ENCODE data around the gene SUCLG2. TPM values are rescaled to one million over a fixed set of nuclear protein-coding genes. Genes with fewer than 3 reads are reported as not detected.

The SUCLG2 gene
- total and polyA plus RNA-seq, 10 of the 15 experiments (the other 5 are each of a cell fraction or from before 2014, with no cell fraction given), result 17.8 to 50.9 (median 37.2) TPM

DNA sequence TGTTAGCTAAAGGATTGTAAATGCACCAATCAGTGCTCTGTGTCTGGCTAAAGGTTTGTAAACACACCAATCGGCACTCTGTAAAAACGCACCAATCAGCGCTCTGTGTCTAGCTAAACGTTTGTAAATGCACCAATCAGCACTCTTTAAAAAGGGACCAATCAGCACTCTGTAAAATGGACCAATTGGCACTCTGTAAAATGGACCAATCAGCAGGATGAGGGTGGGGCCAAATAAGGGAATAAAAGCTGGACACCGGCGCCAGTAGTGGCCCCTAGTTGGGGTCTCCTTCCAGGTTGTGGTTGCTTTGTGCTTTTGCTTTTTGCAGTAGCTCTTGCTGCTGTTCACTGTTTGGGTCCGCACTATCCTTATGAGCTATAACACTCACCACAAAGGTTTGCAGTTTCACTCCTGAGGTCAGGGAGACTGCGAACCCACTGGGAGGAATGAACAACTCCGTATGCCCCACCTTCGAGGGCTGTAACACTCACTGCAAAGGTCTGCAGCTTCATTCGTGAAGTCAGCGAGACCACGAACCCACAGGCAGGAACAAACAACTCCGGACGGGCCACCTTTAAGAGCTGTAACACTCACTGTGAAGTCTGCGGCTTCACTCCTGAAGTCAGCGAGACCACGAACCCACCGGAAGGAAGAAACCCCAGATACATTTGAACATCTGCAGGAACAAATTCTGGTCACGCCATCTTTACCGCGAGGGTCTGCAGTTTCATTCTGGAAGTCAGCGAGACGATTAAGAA lies 1.1 kb upstream of the SUCLG2 start:
- ATAC-seq (peak; percentile 41), FAIRE-seq (peak; percentile 78), DNase-seq (ENCODE audit: low read depth, low spot score) (peak; percentile 57)
- Histone ChIP-seq H3K4me1 (ENCODE audit: control insufficient read depth, insufficient read depth, low read length) (peaks cover 30% of the 10 kb centered on the region), H3K27me3 (replicated peaks in 1 of 2; ENCODE audit: control insufficient read depth in 2 of 2, insufficient read depth in 2 of 2, low read length in 1 of 2) (no peaks in the 10 kb centered on the region), H3K79me2 (ENCODE audit: control insufficient read depth, insufficient read depth, low read length) (peaks cover 39% of the 10 kb centered on the region), H4K20me1 (ENCODE audit: control insufficient read depth, insufficient read depth) (no peaks in the 10 kb centered on the region), H3K4me3 (peak overlapping the region; percentile 94; the same call in 1 of the 2 replicates), H2AFZ (ENCODE audit: control insufficient read depth, low read depth, low read length) (peak overlapping the region; percentile 37), H3K27ac (ENCODE audit: control insufficient read depth, insufficient read depth) (peak overlapping the region; percentile 94; the same call in 1 of the 2 replicates), H3K9me3 (replicated peaks; ENCODE audit: control insufficient read depth, insufficient read depth, low read length) (no peaks in the 10 kb centered on the region; the same call in 1 of the 3 replicates), H3K9ac (ENCODE audit: control insufficient read depth, insufficient read depth, low read length) (no peak overlapping the region), H3K4me2 (ENCODE audit: control insufficient read depth, insufficient read depth) (peak overlapping the region; percentile 87), H3K36me3 (ENCODE audit: control insufficient read depth in 2 of 2, insufficient read depth in 2 of 2, low read length in 1 of 2) (no peaks in the 10 kb centered on the region)
- ChIA-PET RAD21 (ENCODE audit: unreplicated experiment) (interaction anchor here (0.6 to 0.9 kb wide), 3 partner anchors 9 to 1451 kb away, joined by 3 read pairs; no protein-coding TSS in a partner anchor), CTCF (interaction anchor here (0.6 to 1.6 kb wide), 7 partner anchors 9 to 1787 kb away, joined by 3 to 6 read pairs (median 3); no protein-coding TSS in a partner anchor), POLR2A (interaction anchor here (0.6 to 0.9 kb wide), 3 partner anchors 8 to 1655 kb away, joined by 3 read pairs; no protein-coding TSS in a partner anchor), SMC1A (ENCODE audit: uncharacterized antibody, unreplicated experiment) (interaction anchor here (0.6 to 3.0 kb wide), 13 partner anchors 9 to 1222 kb away, joined by 3 to 18 read pairs (median 5); no protein-coding TSS in a partner anchor)
- intact Hi-C loops (cut with micrococcal nuclease; ENCODE audit: unreplicated experiment), result loop anchor here (1.0 to 10.0 kb wide), 3 partner anchors 30 to 1429 kb away; partner anchors contain the start of genes ARL6IP5 and UBA3
- 14% methylated on average over 23 of the region's 24 CpGs for WGBS (ENCODE audit: insufficient coverage, insufficient replicate concordance, low lambda C conversion rate, missing lambda C conversion rate)
- in situ Hi-C loops (cut with MboI), result no loop called here
- no TSS peak for BruUV-seq (replicated peaks)
- TF ChIP-seq BHLHE40 (IDR thresholded peaks at IDR 0.05; ENCODE audit: borderline replicate concordance in 1 of 2, low read depth in 2 of 2, low read length in 1 of 2), result peak in 1 of 2 experiments; percentile 42; a peak in 1 of 4 replicates
- peak; percentile 87 for TF ChIP-seq DPF2 (IDR thresholded peaks at IDR 0.05)
- TF ChIP-seq HDAC6 (IDR thresholded peaks at IDR 0.05; ENCODE audit: unreplicated experiment), result no peak
- TF ChIP-seq, protein P1, sequence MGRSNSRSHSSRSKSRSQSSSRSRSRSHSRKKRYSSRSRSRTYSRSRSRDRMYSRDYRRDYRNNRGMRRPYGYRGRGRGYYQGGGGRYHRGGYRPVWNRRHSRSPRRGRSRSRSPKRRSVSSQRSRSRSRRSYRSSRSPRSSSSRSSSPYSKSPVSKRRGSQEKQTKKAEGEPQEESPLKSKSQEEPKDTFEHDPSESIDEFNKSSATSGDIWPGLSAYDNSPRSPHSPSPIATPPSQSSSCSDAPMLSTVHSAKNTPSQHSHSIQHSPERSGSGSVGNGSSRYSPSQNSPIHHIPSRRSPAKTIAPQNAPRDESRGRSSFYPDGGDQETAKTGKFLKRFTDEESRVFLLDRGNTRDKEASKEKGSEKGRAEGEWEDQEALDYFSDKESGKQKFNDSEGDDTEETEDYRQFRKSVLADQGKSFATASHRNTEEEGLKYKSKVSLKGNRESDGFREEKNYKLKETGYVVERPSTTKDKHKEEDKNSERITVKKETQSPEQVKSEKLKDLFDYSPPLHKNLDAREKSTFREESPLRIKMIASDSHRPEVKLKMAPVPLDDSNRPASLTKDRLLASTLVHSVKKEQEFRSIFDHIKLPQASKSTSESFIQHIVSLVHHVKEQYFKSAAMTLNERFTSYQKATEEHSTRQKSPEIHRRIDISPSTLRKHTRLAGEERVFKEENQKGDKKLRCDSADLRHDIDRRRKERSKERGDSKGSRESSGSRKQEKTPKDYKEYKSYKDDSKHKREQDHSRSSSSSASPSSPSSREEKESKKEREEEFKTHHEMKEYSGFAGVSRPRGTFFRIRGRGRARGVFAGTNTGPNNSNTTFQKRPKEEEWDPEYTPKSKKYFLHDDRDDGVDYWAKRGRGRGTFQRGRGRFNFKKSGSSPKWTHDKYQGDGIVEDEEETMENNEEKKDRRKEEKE (IDR thresholded peaks at IDR 0.05), result no peak
- TF ChIP-seq ZNF217 (IDR thresholded peaks at IDR 0.05), result no peak
- TF ChIP-seq ASH2L (IDR thresholded peaks at IDR 0.05; ENCODE audit: borderline replicate concordance, low read depth), result no peak
- no peak for TF ChIP-seq ESRRA (IDR thresholded peaks at IDR 0.05; ENCODE audit: low read length)
- TF ChIP-seq ZBED1 (IDR thresholded peaks at IDR 0.05; ENCODE audit: borderline replicate concordance), result peak; percentile 35; the same call in 1 of the 2 replicates
- TF ChIP-seq WRNIP1 (IDR thresholded peaks at IDR 0.05; ENCODE audit: borderline replicate concordance, low read depth, low read length), result no peak
- TF ChIP-seq SREBF1 (IDR thresholded peaks at IDR 0.05; ENCODE audit: low read length), result no peak
- no peak for TF ChIP-seq EZH2 (IDR thresholded peaks at IDR 0.05; ENCODE audit: borderline replicate concordance, control insufficient read depth, low read depth, low read length)
- peak in 1 of 2 experiments; percentile 68; a peak in 3 of 4 replicates for TF ChIP-seq EP300 (IDR thresholded peaks at IDR 0.05; ENCODE audit: borderline replicate concordance in 1 of 2, control insufficient read depth in 1 of 2, low read depth in 2 of 2, low read length in 2 of 2)
- TF ChIP-seq, protein P2, sequence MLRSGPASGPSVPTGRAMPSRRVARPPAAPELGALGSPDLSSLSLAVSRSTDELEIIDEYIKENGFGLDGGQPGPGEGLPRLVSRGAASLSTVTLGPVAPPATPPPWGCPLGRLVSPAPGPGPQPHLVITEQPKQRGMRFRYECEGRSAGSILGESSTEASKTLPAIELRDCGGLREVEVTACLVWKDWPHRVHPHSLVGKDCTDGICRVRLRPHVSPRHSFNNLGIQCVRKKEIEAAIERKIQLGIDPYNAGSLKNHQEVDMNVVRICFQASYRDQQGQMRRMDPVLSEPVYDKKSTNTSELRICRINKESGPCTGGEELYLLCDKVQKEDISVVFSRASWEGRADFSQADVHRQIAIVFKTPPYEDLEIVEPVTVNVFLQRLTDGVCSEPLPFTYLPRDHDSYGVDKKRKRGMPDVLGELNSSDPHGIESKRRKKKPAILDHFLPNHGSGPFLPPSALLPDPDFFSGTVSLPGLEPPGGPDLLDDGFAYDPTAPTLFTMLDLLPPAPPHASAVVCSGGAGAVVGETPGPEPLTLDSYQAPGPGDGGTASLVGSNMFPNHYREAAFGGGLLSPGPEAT (IDR thresholded peaks at IDR 0.05; ENCODE audit: low read depth), result 0 out of 2 replicates have a peak, but pooled peaks have one; percentile 47
- TF ChIP-seq, protein P3, sequence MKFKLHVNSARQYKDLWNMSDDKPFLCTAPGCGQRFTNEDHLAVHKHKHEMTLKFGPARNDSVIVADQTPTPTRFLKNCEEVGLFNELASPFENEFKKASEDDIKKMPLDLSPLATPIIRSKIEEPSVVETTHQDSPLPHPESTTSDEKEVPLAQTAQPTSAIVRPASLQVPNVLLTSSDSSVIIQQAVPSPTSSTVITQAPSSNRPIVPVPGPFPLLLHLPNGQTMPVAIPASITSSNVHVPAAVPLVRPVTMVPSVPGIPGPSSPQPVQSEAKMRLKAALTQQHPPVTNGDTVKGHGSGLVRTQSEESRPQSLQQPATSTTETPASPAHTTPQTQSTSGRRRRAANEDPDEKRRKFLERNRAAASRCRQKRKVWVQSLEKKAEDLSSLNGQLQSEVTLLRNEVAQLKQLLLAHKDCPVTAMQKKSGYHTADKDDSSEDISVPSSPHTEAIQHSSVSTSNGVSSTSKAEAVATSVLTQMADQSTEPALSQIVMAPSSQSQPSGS (IDR thresholded peaks at IDR 0.05; ENCODE audit: low read length), result peak; percentile 58; the same call in 1 of the 2 replicates
- no peak for TF ChIP-seq TCF7 (IDR thresholded peaks at IDR 0.05; ENCODE audit: borderline replicate concordance)
- TF ChIP-seq JUND (IDR thresholded peaks at IDR 0.05; ENCODE audit: low read depth, low read length), result no peak
- no peak for TF ChIP-seq RFX5 (IDR thresholded peaks at IDR 0.05; ENCODE audit: low read depth, low read length)
